Ramos (cell line): ENCODE measurements around the gene SOX6.
"Not testable (repeated sequence)": the region's sequence is repeated elsewhere in the genome, so short reads cannot be mapped to it uniquely, and the experiment has no call there.

Source experiments
- in situ Hi-C: fragments of 300-500 bp; cut with MboI; formaldehyde crosslinking; loops from one replicate; pipeline ENCODE4 v1.14.3; 2022; ENCODE audit warnings: low sequenced_read_pairs; ENCODE audit not compliant: unreplicated experiment

SOX6 gene

GRCh38 chr11:15927196-15927863, 429.0 kb downstream of the SOX6 start:
- in situ Hi-C loops, result no loop called here

GRCh38 chr11:15926071-15926470, 430.3 kb downstream of the SOX6 start:
- in situ Hi-C loops, result no loop called here

GRCh38 chr11:15923183-15923582, 433.2 kb downstream of the SOX6 start:
- in situ Hi-C loops, result no loop called here

GRCh38 chr11:15922745-15923144, 433.6 kb downstream of the SOX6 start:
- in situ Hi-C loops, result not testable (repeated sequence)

- in situ Hi-C loops, result no loop called here
These were observed 435.3 kb downstream of the SOX6 start for GRCh38 chr11:15920856-15921629.

GRCh38 chr11:15918674-15919073, 437.7 kb downstream of the SOX6 start:
- in situ Hi-C loops, result no loop called here

- in situ Hi-C loops, result no loop called here
These were observed 438.1 kb downstream of the SOX6 start for GRCh38 chr11:15918212-15918611.
